ENCODE measurements around the gene PAX2. TPM values are rescaled to one million over a fixed set of nuclear protein-coding genes. Genes with fewer than 3 reads are reported as not detected.

PAX2 gene
- total RNA-seq, 1 experiment from 2014 or later, result not detected

- DNase-seq (ENCODE audit: low read depth), result no peak
These were observed 96.1 kb downstream of the PAX2 start for GRCh38 chr10:100841528-100841927.

DNA sequence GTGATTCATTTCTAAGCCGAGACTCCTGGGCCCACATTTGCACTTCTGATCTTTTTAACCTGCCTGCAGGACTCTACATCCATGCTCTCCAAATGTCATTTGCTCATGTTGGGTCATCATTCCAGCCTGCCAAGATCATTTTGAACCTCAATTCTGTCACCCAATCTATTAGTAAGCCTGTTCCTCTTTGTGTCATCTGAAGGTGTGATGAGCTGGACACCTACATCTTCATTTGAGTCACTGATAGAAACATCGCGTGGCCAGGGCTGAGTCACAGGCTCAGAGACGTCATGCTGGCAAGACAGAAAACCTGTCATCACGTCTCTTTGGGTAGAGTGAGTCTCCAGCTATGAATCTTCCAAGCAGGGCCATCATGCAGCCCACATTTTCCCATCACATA is 102.1 kb downstream of the PAX2 start:
- peak; percentile 60 for DNase-seq (ENCODE audit: low read depth)

DNA sequence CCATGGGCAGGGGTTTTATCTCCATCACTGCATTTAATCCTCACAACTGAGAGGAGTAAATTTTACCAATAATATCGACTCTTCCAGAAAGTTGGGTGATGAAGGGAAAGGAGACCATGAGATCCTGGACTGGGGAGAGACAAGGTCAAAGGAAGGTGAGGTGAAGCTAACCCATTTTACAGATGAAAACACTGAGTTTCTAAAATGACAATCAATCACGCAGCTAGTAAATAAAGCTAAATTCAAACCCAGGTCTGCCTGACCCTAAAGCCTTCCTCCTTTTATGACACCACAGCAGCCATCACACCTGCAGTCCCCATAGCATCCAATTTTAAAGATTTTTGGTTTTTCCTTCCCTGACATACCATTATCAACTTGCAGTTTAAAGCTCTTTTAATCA is 103.4 kb downstream of the PAX2 start:
- DNase-seq (ENCODE audit: low read depth), result no peak

DNA sequence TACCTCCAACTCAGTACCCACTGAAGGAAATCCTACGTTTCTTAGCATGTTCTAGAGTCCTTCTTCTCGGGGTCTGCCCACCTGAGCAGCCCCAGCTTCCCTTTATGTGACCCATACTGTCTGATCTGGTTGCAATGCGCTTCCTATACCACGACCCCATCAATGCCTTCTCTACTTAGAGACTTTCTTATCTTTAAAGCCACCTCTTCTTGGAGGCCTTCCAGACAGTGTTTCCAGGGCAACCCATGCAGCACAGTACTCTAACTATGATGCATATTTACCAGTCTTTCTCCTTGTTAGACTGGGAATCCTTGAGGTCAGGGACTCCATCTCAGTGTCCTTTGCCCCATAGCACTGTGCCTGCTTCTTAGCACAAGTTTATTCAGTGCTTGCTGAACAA is 112.9 kb downstream of the PAX2 start:
- DNase-seq (ENCODE audit: low read depth), result no peak

DNA sequence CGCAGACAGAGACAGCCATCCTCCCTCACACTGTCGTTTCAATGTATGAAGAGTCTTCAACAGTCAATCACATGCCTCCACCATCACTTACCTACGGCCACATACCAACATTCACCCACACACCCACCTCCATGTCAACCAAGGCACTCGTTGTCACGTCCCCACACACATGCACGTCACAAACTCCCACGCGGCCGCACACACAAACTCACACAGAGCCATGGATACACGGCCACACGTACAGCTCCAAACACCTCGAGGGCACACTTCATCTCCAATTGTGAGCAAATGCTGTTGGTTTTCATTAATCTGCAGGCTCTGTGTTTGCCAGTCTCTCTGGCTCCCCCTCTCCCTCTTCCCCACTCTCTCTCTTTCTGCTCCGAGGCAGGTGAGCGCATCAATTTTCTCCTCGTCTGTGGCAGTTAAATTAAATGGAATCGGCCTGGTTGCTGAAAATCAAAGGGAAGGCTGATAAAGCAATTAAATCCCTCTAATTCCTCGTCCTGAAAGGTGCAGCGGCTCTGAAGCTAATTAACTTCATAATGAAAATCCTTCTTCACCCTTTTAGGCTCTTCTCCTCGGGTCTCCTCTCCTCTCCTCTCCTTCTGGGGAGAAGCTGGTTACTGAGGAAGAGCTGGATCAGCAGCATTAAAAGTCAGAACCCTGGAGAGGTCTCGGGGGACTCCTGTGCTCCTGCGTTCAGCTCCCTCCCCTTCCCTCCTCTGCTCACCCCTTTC is 113.5 kb downstream of the PAX2 start:
- no peak for DNase-seq (ENCODE audit: low read depth)

- DNase-seq (ENCODE audit: low read depth), result no peak
These were observed 114.0 kb downstream of the PAX2 start for GRCh38 chr10:100859484-100859763.

- no peak for DNase-seq (ENCODE audit: low read depth)
These were observed 118.1 kb downstream of the PAX2 start for GRCh38 chr10:100863433-100863832.

- no peak for DNase-seq (ENCODE audit: low read depth)
These were observed 118.9 kb downstream of the PAX2 start for GRCh38 chr10:100864036-100864885.

DNA sequence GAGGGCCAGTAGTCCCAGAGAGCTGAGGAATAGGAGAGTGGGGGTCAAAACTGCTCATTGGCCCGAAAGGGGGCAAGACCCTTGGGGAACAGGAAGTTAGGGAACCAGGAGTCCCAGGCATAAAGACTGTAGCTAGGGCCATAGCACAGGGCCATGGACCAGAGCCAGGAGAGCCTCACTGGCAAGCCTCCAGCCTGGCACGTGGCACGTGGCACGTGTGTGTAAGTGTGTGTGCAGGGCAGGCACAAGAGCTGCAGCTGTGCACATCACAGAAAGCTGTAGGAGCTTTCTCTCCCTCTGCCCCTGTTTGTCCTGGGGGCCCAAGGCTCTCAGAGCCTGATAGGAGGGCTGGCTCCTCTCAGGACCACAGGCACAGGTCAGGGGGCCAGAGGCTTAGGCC is 119.6 kb downstream of the PAX2 start:
- DNase-seq (ENCODE audit: low read depth), result no peak

DNA sequence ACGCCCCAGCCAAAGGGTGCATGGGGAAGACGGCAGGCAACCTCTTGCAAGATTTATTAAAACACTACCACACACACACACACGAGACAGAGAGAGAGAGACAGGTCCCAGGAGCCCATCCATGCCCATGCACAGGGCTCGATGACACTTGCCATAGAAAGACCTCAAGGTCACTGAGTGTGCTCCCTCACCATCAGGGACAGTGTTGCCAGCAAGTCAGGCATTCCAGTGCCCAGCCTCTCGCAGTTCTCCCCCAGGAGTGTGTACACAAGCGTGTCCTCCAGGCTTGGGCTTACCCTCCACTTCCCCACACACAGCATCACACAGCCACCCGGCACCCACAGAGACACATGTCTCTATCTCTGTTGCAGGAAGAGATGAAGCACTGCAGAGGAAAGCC is 120.6 kb downstream of the PAX2 start:
- DNase-seq (ENCODE audit: low read depth), result no peak

DNA sequence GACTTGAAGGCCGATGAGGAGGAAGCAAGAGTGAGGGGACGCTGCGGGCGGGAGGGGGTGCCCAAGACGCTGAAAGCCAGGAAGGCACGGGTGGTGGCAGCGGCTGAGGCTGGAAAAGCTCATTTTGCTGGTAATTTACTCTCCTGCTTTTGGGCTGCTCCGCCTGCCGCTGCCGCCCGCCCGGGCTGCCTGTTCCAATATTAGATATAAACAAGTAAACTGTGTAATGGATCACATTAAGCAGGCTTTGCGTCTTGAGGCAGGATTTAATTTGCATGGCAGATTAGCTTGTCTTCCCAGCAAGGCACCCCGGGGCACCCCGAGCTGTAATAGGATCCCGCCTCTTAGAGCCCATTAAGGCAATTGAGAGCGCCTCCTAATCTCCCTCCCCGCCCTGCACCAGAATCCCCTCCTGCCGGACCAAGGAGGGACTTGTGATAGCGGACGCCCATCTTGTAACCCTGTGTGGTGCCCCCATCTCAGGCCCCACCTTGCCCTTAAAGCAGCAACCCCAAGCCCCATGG is 121.3 kb downstream of the PAX2 start:
- DNase-seq (ENCODE audit: low read depth), result no peak

- DNase-seq (ENCODE audit: low read depth), result no peak
These were observed 122.0 kb downstream of the PAX2 start for GRCh38 chr10:100867261-100867963.

DNA sequence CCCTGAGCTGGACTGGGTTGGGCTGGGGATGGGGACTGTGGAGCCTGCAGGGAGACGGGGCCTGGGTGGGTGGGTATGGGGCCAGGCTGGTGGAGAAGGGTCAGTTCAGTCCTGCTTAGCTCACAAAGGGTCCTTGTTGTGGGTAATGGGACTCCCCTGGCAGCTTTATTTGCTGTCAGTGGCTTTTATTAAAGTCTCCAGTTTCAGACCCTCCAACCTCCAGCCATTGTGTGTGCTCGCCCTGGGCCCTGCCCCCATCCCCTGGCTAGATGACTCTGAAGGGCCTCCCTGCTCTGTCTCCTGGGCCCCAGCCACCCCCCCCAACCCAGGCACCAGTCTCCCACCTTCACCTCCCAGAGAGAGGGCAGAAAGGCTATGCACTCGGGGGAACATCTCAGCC is 123.0 kb downstream of the PAX2 start:
- no peak for DNase-seq (ENCODE audit: low read depth)

DNA sequence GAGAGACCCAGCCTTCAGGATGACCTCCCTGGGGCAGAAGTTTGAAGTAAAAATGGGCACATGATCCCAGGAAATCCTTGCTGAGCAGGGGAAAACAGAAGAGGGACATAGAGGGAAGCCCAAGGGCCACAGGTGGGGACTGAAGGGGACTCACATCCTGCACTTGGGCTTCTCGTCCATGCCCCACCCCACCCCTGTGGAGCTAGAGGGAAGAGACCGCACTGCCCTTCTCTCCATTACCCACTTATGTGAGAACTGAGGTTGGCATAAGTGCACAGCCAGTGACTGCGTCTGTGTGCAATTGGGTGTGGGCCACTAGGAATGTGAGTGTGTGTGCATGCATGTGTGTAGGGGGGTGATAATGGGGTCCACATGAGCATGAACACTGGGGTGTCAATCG is 124.0 kb downstream of the PAX2 start:
- DNase-seq (ENCODE audit: low read depth), result no peak

DNA sequence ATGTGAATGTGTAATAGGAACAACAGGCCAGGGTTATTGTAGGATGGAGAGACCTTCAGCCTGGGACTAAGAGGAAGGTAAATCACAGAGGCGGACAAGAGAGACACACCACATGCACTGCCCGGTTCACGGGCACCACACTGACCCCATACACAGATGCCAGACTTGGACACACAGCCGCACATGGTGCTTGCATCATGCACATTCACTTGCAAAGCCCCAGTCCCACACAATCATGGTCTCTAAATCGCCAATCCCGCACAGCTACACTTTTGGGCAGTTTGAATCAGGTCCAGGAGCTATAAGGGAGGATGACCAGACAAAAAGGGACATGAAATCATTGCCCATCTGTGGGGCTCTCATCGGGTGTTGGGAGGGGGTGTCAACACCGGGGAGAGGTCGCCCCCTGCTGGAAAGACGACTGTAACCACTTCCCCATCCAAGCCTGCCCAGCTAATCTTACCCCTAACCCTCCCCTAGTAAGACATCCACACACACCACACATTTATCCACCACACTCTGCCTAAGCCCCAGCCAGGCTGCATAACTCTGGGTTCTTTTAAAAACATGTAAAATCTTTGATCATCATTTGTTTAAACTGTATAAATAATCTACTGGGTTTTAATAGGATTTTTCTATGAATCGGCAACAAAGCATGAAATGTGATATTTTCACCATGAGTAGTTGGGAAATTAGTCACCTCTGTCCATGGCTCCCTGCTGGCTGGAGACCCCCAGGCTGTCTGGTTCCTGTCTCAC is 126.8 kb downstream of the PAX2 start:
- DNase-seq (ENCODE audit: low read depth), result peak; percentile 75

DNA sequence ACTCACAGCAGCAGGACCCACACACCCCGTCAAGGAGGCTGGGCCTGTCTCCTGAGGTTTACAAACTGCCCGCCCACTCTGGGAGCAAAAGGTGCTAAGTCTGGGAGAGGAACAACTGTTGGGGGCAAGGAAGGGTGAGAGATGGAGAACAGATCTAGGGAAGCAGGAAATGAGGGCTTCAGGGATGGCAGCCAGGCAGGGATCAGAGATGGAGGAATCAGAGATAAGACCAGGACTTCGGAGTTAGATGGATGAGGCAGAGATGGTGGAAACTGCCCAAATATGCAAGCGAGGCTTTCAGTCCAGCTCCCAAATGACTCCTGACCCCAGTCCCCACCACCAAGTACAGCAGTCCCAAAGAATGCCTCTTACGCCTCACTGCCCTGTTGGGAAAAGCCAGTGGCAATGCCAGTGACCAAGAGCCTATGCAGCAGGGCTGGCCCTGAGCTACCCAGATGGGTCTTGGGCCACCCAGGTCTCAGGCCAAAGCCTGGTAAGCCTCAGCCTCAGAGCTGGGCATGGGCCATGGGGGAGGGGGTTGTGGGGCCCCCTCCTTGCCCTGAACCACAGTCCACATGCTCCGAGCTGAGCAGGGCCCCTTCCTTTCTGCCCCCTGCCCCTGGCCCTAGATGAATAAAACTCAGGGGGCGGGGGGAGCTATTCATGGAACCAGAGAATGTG is 127.9 kb downstream of the PAX2 start:
- DNase-seq (ENCODE audit: low read depth), result no peak

GRCh38 chr10:100873827-100874326 is 128.5 kb downstream of the PAX2 start:
- no peak for DNase-seq (ENCODE audit: low read depth)

DNA sequence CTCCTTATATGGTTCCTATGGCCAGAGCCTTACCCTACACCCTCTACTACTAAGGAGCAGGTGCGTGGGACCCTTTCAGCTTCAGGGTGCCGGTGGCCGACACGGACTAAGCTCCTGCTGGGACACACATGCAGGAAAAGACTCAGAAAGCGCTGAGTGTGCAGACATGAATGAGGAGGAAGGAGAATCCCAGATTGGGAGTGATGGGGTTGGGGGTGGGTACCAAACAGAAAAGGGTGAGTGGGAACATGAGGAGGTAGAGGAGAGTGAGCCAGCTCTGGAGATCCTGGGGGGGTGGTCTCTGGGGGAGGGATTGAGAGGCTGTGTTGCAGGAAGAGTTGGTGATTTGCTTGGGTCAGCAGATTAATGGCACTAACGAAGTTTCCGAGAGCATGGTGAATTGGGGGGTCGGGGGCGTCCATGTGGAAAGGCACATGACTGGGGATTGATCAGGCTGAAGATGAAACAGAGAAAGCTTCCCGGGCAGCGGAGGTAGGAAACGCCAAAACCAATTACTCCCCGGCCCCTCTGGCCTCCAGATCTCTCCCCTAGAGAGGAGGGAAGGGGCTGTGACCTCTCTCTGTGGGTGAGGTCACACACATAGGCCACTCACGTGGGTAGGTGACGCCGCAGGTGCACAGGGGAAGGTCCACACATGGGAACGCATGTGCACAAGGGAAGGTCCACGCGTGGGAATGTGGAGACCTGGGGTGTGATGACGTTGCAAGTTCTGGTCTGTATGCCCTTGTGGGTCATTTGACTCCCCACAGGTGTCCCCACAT is 129.5 kb downstream of the PAX2 start:
- DNase-seq (ENCODE audit: low read depth), result no peak

DNA sequence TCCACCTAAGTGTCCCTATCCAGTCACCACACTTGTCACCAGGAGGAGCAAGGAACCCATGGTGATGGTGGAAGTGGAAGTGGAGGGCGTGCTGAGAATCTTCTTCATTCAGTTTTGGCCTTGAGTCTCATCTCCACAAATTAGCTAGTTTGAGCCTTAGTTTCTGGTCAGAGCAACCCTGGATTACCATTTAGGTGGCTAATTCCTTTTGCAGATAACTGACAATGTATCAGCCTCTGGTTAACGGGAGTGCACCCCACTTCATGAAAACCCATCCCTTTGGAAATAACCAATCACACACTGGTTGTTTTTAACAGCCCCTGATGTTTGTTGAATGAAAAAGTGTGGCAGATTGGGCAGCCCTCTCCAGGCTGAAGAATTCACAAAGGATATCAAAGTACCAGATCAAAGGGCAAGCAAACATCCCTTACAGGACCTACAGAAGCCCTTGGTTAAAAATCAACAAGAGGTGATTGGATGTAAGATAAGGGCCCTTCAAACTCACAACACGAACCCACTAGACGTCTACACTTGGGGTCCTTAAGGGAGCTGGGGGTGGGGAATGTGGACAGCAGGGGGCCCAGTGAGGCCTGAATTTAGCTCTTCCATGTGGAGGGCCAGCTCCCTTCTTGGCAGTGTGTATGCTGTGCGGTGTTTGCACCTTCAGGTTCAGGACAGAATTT is 130.2 kb downstream of the PAX2 start:
- DNase-seq (ENCODE audit: low read depth), result no peak
